Left ventricle myocardium inferior (tissue), 1 donor: ENCODE measurements around the gene SMKR1. TPM values are rescaled to one million over a fixed set of nuclear protein-coding genes. Genes with fewer than 3 reads are reported as not detected.

Experiments used
- DNase-seq: peaks from one replicate; pipeline ENCODE4 v3.0.0-alpha.2; 2020
- H3K27ac ChIP-seq: fragments of 200-600 bp; replicated peaks from 2 replicates; pipeline ENCODE4 v1.8.0; 2021
- H3K27me3 ChIP-seq: fragments of 200-600 bp; 2 replicates; pipeline ENCODE4 v1.8.0; 2021; ENCODE audit warnings: low read depth
- H3K36me3 ChIP-seq: fragments of 200-600 bp; 2 replicates; pipeline ENCODE4 v1.8.0; 2021
- H3K4me1 ChIP-seq: fragments of 200-600 bp; 2 replicates; pipeline ENCODE4 v1.8.0; 2021
- H3K4me3 ChIP-seq: fragments of 200-600 bp; 2 replicates; pipeline ENCODE4 v1.8.0; 2021; ENCODE audit warnings: mild to moderate bottlenecking, moderate library complexity
- H3K9me3 ChIP-seq: fragments of 200-600 bp; replicated peaks from 2 replicates; pipeline ENCODE4 v1.8.0; 2021
- CTCF ChIP-seq: fragments of 200-600 bp; IDR thresholded peaks from 2 replicates; pipeline ENCODE4 v1.8.0; 2021; ENCODE audit warnings: antibody characterized with exemption, mild to moderate bottlenecking, borderline replicate concordance
- intact Hi-C: fragments of 100-400 bp; cut with micrococcal nuclease; formaldehyde crosslinking; loops from one replicate; pipeline ENCODE4 v1.11.0; 2022
- total RNA-seq: library from RNA; stranded (reverse); fragmentation: NEBNext Ultra II Directional; extraction: Animal tissue kit (Norgen Biotek cat#: 25700); gene quantifications from one replicate; pipeline ENCODE4 v1.2.1, GENCODE V29; 2021
- donor health status: DM: no; HTN: yes; CAD: no; lungs with severe emphysema.

Gene SMKR1
- total RNA-seq, 1 donor from 2014 or later: not detected

- TF ChIP-seq CTCF: no peak
- no peak for DNase-seq
- Histone ChIP-seq H3K36me3 (no peaks in the 10 kb centered on the region), H3K4me1 (no peaks in the 10 kb centered on the region), H3K27me3 (peaks cover 44% of the 10 kb centered on the region), H3K4me3 (no peak overlapping the region), H3K9me3 (no peaks in the 10 kb centered on the region), H3K27ac (no peak overlapping the region)
- intact Hi-C loops: no loop called here
These were observed 12.4 kb downstream of the SMKR1 start for GRCh38 chr7:129514683-129515082.

- no peaks in the 10 kb centered on the region for H3K36me3 ChIP-seq
- no peaks in the 10 kb centered on the region for H3K9me3 ChIP-seq
- H3K27me3 ChIP-seq: peaks cover 51% of the 10 kb centered on the region
- intact Hi-C loops: no loop called here
- no peak for DNase-seq
- H3K27ac ChIP-seq: no peak overlapping the region
- TF ChIP-seq CTCF: no peak
- H3K4me1 ChIP-seq: no peaks in the 10 kb centered on the region
- H3K4me3 ChIP-seq: no peak overlapping the region
These were observed 13.1 kb downstream of the SMKR1 start for GRCh38 chr7:129515381-129515780.

GRCh38 chr7:129517931-129518330 lies 15.6 kb downstream of the SMKR1 start:
- Histone ChIP-seq H3K36me3 (no peaks in the 10 kb centered on the region), H3K9me3 (no peaks in the 10 kb centered on the region), H3K4me3 (no peak overlapping the region), H3K27me3 (peaks cover 74% of the 10 kb centered on the region), H3K27ac (no peak overlapping the region), H3K4me1 (no peaks in the 10 kb centered on the region)
- TF ChIP-seq CTCF: no peak
- intact Hi-C loops: no loop called here
- no peak for DNase-seq

GRCh38 chr7:129519464-129519863 lies 17.1 kb downstream of the SMKR1 start:
- Histone ChIP-seq H3K4me1 (no peaks in the 10 kb centered on the region), H3K27ac (no peak overlapping the region), H3K4me3 (no peak overlapping the region), H3K9me3 (no peaks in the 10 kb centered on the region), H3K36me3 (no peaks in the 10 kb centered on the region), H3K27me3 (peaks cover 75% of the 10 kb centered on the region)
- TF ChIP-seq CTCF: no peak
- intact Hi-C loops: no loop called here
- no peak for DNase-seq

GRCh38 chr7:129522088-129522970 lies 20.0 kb downstream of the SMKR1 start:
- Histone ChIP-seq H3K36me3 (no peaks in the 10 kb centered on the region), H3K9me3 (no peaks in the 10 kb centered on the region), H3K4me1 (no peaks in the 10 kb centered on the region), H3K4me3 (no peak overlapping the region), H3K27me3 (peaks cover 78% of the 10 kb centered on the region), H3K27ac (no peak overlapping the region)
- DNase-seq: no peak
- no peak for TF ChIP-seq CTCF
- intact Hi-C loops: no loop called here
